ENCODE data around the gene NOLC1. TPM values are rescaled to one million over a fixed set of nuclear protein-coding genes. Genes with fewer than 3 reads are reported as not detected.

The NOLC1 gene
- total and polyA plus RNA-seq, 2 of the 13 experiments (the other 11 are each of a cell fraction or from before 2014, with no cell fraction given), result 50.6 to 81.0 TPM

- H3K9me3 ChIP-seq (ENCODE audit: low read length), result no peaks in the 10 kb centered on the region
- BruUV-seq (replicated peaks), result no TSS peak
- FAIRE-seq (no peak), ATAC-seq (no peak), DNase-seq (ENCODE audit: low spot score) (no peak)
- ChIA-PET CTCF (ENCODE audit: low intra/inter-chr PET ratio, low total read pairs) (no interaction called here), POLR2A (no interaction called here)
- H3K4me1 ChIP-seq (ENCODE audit: insufficient read depth, low read length), result 0 out of 2 replicates have a peak, but pooled peaks cover 5% of the 10 kb centered on the region
- H3K36me3 ChIP-seq (replicated peaks in 1 of 2; ENCODE audit: control insufficient read depth in 1 of 2, insufficient read depth in 2 of 2, low read length in 2 of 2), result no peaks in the 10 kb centered on the region
- in situ Hi-C loops (cut with HindIII; ENCODE audit: extremely low pct_ligation_motif_present, low pct_unique_long_range_greater_than_20kb) (no loop called here), intact Hi-C loops (cut with micrococcal nuclease; ENCODE audit: unreplicated experiment) (no loop called here)
- H3K27me3 ChIP-seq (ENCODE audit: control insufficient read depth in 1 of 2, insufficient read depth in 2 of 2, low read length in 2 of 2), result peaks cover 0 to 13% of the 10 kb centered on the region in 2 experiments; a peak in 4 of 5 replicates
- no peaks in the 10 kb centered on the region for H4K20me1 ChIP-seq (ENCODE audit: insufficient read depth, low read length)
- H3K27ac ChIP-seq (ENCODE audit: extremely low read length, insufficient read depth, low read length), result no peak overlapping the region
- TF ChIP-seq DMAP1 (CRISPR knock-in tag; IDR thresholded peaks at IDR 0.05) (no peak), ZBTB49 (CRISPR knock-in tag; IDR thresholded peaks at IDR 0.05; ENCODE audit: borderline replicate concordance) (no peak), ZNF30 (CRISPR knock-in tag; IDR thresholded peaks at IDR 0.05) (no peak), SP2 (CRISPR knock-in tag; IDR thresholded peaks at IDR 0.05) (no peak), ZNF768 (CRISPR knock-in tag; IDR thresholded peaks at IDR 0.05) (no peak), ZNF740 (CRISPR knock-in tag; IDR thresholded peaks at IDR 0.05) (no peak), ZNF121 (CRISPR knock-in tag; IDR thresholded peaks at IDR 0.05) (peak; percentile 85), FOXO1 (CRISPR knock-in tag; IDR thresholded peaks at IDR 0.05) (no peak), ZMYM3 (CRISPR knock-in tag; IDR thresholded peaks at IDR 0.05) (peak; percentile 42; the same call in 1 of the 2 replicates)
- TF ChIP-seq, protein P1, sequence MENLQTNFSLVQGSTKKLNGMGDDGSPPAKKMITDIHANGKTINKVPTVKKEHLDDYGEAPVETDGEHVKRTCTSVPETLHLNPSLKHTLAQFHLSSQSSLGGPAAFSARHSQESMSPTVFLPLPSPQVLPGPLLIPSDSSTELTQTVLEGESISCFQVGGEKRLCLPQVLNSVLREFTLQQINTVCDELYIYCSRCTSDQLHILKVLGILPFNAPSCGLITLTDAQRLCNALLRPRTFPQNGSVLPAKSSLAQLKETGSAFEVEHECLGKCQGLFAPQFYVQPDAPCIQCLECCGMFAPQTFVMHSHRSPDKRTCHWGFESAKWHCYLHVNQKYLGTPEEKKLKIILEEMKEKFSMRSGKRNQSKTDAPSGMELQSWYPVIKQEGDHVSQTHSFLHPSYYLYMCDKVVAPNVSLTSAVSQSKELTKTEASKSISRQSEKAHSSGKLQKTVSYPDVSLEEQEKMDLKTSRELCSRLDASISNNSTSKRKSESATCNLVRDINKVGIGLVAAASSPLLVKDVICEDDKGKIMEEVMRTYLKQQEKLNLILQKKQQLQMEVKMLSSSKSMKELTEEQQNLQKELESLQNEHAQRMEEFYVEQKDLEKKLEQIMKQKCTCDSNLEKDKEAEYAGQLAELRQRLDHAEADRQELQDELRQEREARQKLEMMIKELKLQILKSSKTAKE (CRISPR knock-in tag; IDR thresholded peaks at IDR 0.05; ENCODE audit: borderline replicate concordance), result no peak
- TF ChIP-seq, protein P2, sequence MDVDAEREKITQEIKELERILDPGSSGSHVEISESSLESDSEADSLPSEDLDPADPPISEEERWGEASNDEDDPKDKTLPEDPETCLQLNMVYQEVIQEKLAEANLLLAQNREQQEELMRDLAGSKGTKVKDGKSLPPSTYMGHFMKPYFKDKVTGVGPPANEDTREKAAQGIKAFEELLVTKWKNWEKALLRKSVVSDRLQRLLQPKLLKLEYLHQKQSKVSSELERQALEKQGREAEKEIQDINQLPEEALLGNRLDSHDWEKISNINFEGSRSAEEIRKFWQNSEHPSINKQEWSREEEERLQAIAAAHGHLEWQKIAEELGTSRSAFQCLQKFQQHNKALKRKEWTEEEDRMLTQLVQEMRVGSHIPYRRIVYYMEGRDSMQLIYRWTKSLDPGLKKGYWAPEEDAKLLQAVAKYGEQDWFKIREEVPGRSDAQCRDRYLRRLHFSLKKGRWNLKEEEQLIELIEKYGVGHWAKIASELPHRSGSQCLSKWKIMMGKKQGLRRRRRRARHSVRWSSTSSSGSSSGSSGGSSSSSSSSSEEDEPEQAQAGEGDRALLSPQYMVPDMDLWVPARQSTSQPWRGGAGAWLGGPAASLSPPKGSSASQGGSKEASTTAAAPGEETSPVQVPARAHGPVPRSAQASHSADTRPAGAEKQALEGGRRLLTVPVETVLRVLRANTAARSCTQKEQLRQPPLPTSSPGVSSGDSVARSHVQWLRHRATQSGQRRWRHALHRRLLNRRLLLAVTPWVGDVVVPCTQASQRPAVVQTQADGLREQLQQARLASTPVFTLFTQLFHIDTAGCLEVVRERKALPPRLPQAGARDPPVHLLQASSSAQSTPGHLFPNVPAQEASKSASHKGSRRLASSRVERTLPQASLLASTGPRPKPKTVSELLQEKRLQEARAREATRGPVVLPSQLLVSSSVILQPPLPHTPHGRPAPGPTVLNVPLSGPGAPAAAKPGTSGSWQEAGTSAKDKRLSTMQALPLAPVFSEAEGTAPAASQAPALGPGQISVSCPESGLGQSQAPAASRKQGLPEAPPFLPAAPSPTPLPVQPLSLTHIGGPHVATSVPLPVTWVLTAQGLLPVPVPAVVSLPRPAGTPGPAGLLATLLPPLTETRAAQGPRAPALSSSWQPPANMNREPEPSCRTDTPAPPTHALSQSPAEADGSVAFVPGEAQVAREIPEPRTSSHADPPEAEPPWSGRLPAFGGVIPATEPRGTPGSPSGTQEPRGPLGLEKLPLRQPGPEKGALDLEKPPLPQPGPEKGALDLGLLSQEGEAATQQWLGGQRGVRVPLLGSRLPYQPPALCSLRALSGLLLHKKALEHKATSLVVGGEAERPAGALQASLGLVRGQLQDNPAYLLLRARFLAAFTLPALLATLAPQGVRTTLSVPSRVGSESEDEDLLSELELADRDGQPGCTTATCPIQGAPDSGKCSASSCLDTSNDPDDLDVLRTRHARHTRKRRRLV (CRISPR knock-in tag; IDR thresholded peaks at IDR 0.05), result no peak
- WGBS (ENCODE audit: low lambda C conversion rate), result 57% methylated on average over 8 of the region's 8 CpGs
- H2AFZ ChIP-seq (ENCODE audit: low read length), result no peak overlapping the region
- no peak overlapping the region for H3K9ac ChIP-seq (ENCODE audit: insufficient read depth, low read depth, low read length)
- no peaks in the 10 kb centered on the region for H3K79me2 ChIP-seq (ENCODE audit: insufficient read depth, low read length)
- no peak overlapping the region for H3K4me2 ChIP-seq (ENCODE audit: low read depth, low read length)
- H3K4me3 ChIP-seq (replicated peaks in 1 of 3; ENCODE audit: insufficient read depth in 1 of 3, low read depth in 2 of 3, low read length in 3 of 3), result no peak overlapping the region
These were observed 20.1 kb downstream of the NOLC1 start for GRCh38 chr10:102172288-102172687.

Measured in HepG2 (cell line).